Endothelial cell of coronary artery (primary cell): Measurements from ENCODE around the gene SPAG7. TPM values are rescaled to one million over a fixed set of nuclear protein-coding genes. Genes with fewer than 3 reads are reported as not detected.

Experiments used
- total RNA-seq: library from RNA; depleted of rRNA; stranded (reverse); fragments of >200 nt; gene quantifications from 2 replicates; pipeline ENCODE4 v1.2.3, GENCODE V29; 2014

The SPAG7 gene
- 56.9 and 63.6 TPM in 2 replicates for total RNA-seq

GRCh38 chr17:4967539-4968485, at the start of gene SPAG7:
SPAG7 (minus strand) TSS chr17:4967817; CDS start chr17:4967804, 13 bp downstream.

GRCh38 chr17:4997302-4998026, 29.8 kb upstream of the SPAG7 start, which contains the start of the genes INCA1 and KIF1C:
INCA1 (minus strand) TSS chr17:4997522; CDS start chr17:4994437, 3,085 bp downstream.
KIF1C (plus strand) TSS chr17:4997950; CDS start chr17:5000247, 2,297 bp downstream.

GRCh38 chr17:4986951-4987766, 19.5 kb upstream of the SPAG7 start, which contains the start of gene CAMTA2:
CAMTA2 (minus strand) TSS chr17:4987675; CDS start chr17:4986222, 1,453 bp downstream.

GRCh38 chr17:4950746-4951204, 16.8 kb downstream of the SPAG7 start, which contains the start of gene ENO3:
ENO3 (plus strand) TSS chr17:4951119; CDS start chr17:4951830, 711 bp downstream.

GRCh38 chr17:4948166-4948930, 19.3 kb downstream of the SPAG7 start, which contains the start of gene PFN1:
PFN1 (minus strand) TSS chr17:4948530; CDS start chr17:4948394, 136 bp downstream.

GRCh38 chr17:4939796-4940554, 27.6 kb downstream of the SPAG7 start, which contains the start of the genes RNF167 and SLC25A11:
RNF167 (plus strand) TSS chr17:4940268; CDS start chr17:4940910, 642 bp downstream.
SLC25A11 (minus strand) TSS chr17:4940046; CDS start chr17:4939910, 136 bp downstream.

GRCh38 chr17:4931963-4932362, 35.7 kb downstream of the SPAG7 start, which contains the start of gene GP1BA:
GP1BA (plus strand) TSS chr17:4932277; CDS start chr17:4932605, 328 bp downstream.

Other genes starting within 250 kb of the SPAG7 start
- 9.3 and 10.7 TPM in 2 replicates for gene MED11, start 236.4 kb downstream of the SPAG7 start, total RNA-seq
- under 0.01 TPM in 1 of 2 replicates, not detected in the other for gene ZMYND15, start 228.0 kb downstream of the SPAG7 start, total RNA-seq
- gene CXCL16, start 227.9 kb downstream of the SPAG7 start, total RNA-seq = 1.3 and 1.4 TPM in 2 replicates
- gene TM4SF5, start 195.9 kb downstream of the SPAG7 start, total RNA-seq = not detected in 2 replicates
- 0.19 and 0.45 TPM in 2 replicates for gene VMO1, start 181.5 kb downstream of the SPAG7 start, total RNA-seq
- gene GLTPD2, start 178.9 kb downstream of the SPAG7 start, total RNA-seq = not detected in 2 replicates
- gene PSMB6, start 171.7 kb downstream of the SPAG7 start, total RNA-seq = 196 and 275 TPM in 2 replicates
- gene PLD2, start 160.7 kb downstream of the SPAG7 start, total RNA-seq = 28.0 and 28.3 TPM in 2 replicates
- 30.8 and 48.3 TPM in 2 replicates for gene MINK1, start 134.5 kb downstream of the SPAG7 start, total RNA-seq
- gene C17orf107, start 68.3 kb downstream of the SPAG7 start, total RNA-seq = 0.63 and 1.6 TPM in 2 replicates
- 0.28 and 1.5 TPM in 2 replicates for gene CHRNE, start 64.7 kb downstream of the SPAG7 start, total RNA-seq
- not detected in 2 replicates for gene GP1BA, start 35.5 kb downstream of the SPAG7 start, total RNA-seq
- gene SLC25A11, start 27.8 kb downstream of the SPAG7 start, total RNA-seq = 53.0 and 53.2 TPM in 2 replicates
- 15.5 and 18.8 TPM in 2 replicates for gene RNF167, start 27.5 kb downstream of the SPAG7 start, total RNA-seq
- 806 and 926 TPM in 2 replicates for gene PFN1, start 19.3 kb downstream of the SPAG7 start, total RNA-seq
- 0.99 and 1.8 TPM in 2 replicates for gene ENO3, start 16.7 kb downstream of the SPAG7 start, total RNA-seq
- 4.3 and 13.7 TPM in 2 replicates for gene CAMTA2, start 19.9 kb upstream of the SPAG7 start, total RNA-seq
- gene INCA1, start 29.7 kb upstream of the SPAG7 start, total RNA-seq = 0.18 and 0.56 TPM in 2 replicates
- 132 and 141 TPM in 2 replicates for gene KIF1C, start 30.1 kb upstream of the SPAG7 start, total RNA-seq
- under 0.01 and 0.09 TPM in 2 replicates for gene SLC52A1, start 67.6 kb upstream of the SPAG7 start, total RNA-seq
- gene ZFP3, start 110.7 kb upstream of the SPAG7 start, total RNA-seq = 0.90 and 1.7 TPM in 2 replicates
- 5.4 and 6.4 TPM in 2 replicates for gene ZNF232, start 144.1 kb upstream of the SPAG7 start, total RNA-seq
- gene USP6, start 148.2 kb upstream of the SPAG7 start, total RNA-seq = under 0.01 TPM in 1 of 2 replicates, not detected in the other
- 3.2 and 4.9 TPM in 2 replicates for gene ZNF594, start 224.1 kb upstream of the SPAG7 start, total RNA-seq